K562 (cell line): Measurements from ENCODE around the gene PLEKHN1. TPM values are rescaled to one million over a fixed set of nuclear protein-coding genes. Genes with fewer than 3 reads are reported as not detected.

Experiments used
- ATAC-seq: fragments of 200-7000 bp; cut with Tn5 transposase; 3 replicates; pipeline ENCODE4 v1.9.1; 2020; ENCODE audit warnings: moderate library complexity
- BruUV-seq: library from RNA; stranded (reverse); fragments of 400-500 nt; replicated peaks from 2 replicates; lab custom pipeline; 2021; lab: Mats Ljungman, UMichigan
- CTCF ChIA-PET: fragments of 300-600 bp; formaldehyde crosslinking; extraction: SDS; loops from one replicate; lab custom pipeline; 2021; ENCODE audit warnings: low intra/inter-chr PET ratio; lab: Yijun Ruan, JAX
- POLR2A ChIA-PET: fragments of 300-600, 350-650 bp; sonication (Branson Sonifier 250); formaldehyde crosslinking; extraction: SDS; loops from one replicate; lab custom pipeline; 2021; ENCODE audit warnings: antibody characterized with exemption, inconsistent platforms; lab: Yijun Ruan, JAX
- DNase-seq, 4 experiments: peaks; one replicate each; pipeline versions ENCODE4 v3.0.0 to v3.0.0-alpha.2; 2011 to 2018; ENCODE audit warnings: low spot score in 3 of 4, mixed read lengths in 3 of 4; ENCODE audit errors: extremely low read depth in 1 of 4
- FAIRE-seq: peaks from 2 replicates; lab custom pipeline; 2011; peaks lifted over from hg19 to GRCh38; lab: Jason Lieb, UNC
- H2AFZ ChIP-seq: 2 replicates; pipeline ENCODE4 v1.6.0; 2011; ENCODE audit warnings: low read depth, low read length, control low read depth, inconsistent platforms
- H3K27ac ChIP-seq: fragments of 200-600 bp; 3 replicates; pipeline ENCODE4 v1.8.0; 2011; ENCODE audit warnings: low read depth, mild to moderate bottlenecking, control low read depth, inconsistent platforms, low read length, moderate library complexity, mixed read lengths; ENCODE audit errors: extremely low read depth
- H3K27me3 ChIP-seq, 2 experiments: fragments of 300-600 bp in 1 of 2; 2 replicates in 1 of 2; 3 replicates in 1 of 2; pipeline versions ENCODE4 v1.6.0 to v1.8.0; 2011; ENCODE audit warnings: inconsistent platforms in 2 of 2, low read length in 2 of 2, mild to moderate bottlenecking in 1 of 2, mixed read lengths in 1 of 2, moderate library complexity in 1 of 2; ENCODE audit not compliant: control insufficient read depth in 2 of 2, insufficient read depth in 2 of 2
- H3K36me3 ChIP-seq: fragments of 300-600 bp; 3 replicates; pipeline ENCODE4 v1.8.0; 2011; ENCODE audit warnings: mild to moderate bottlenecking, low read length, inconsistent platforms; ENCODE audit not compliant: control insufficient read depth, insufficient read depth
- H3K4me1 ChIP-seq, 2 experiments: fragments of 200-600 bp in 1 of 2; replicated peaks in 1 of 2; 2 replicates in 1 of 2; 3 replicates in 1 of 2; pipeline versions ENCODE4 v1.5.1 to v1.8.0; 2011; ENCODE audit warnings: inconsistent platforms in 2 of 2, low read length in 2 of 2, mild to moderate bottlenecking in 1 of 2, mixed read lengths in 1 of 2, moderate library complexity in 1 of 2; ENCODE audit not compliant: control insufficient read depth in 2 of 2, insufficient read depth in 2 of 2
- H3K4me2 ChIP-seq: 2 replicates; pipeline ENCODE4 v1.6.1; 2011; ENCODE audit warnings: low read length, control low read depth, inconsistent platforms, mixed read lengths; ENCODE audit not compliant: insufficient read depth
- H3K4me3 ChIP-seq: fragments of 200-600 bp; sonication (generic), shearing (Covaris generic); 2 replicates; pipeline ENCODE4 v1.5.1; 2016; ENCODE audit warnings: control low read depth, inconsistent platforms
- H3K79me2 ChIP-seq: fragments of 200-600 bp; 3 replicates; pipeline ENCODE4 v1.8.0; 2011; ENCODE audit warnings: low read length, inconsistent platforms; ENCODE audit not compliant: control insufficient read depth, insufficient read depth
- H3K9ac ChIP-seq, 2 experiments: 2 replicates each; pipeline versions ENCODE4 v1.6.0 to v1.6.1; 2011; ENCODE audit warnings: low read depth in 2 of 2, low read length in 2 of 2, control low read depth in 1 of 2, inconsistent platforms in 1 of 2, mild to moderate bottlenecking in 1 of 2, mixed read lengths in 1 of 2; ENCODE audit not compliant: insufficient read depth in 1 of 2
- H3K9me1 ChIP-seq: one replicate; pipeline ENCODE4 v1.6.0; 2011; ENCODE audit warnings: inconsistent platforms, mild to moderate bottlenecking, low read length, moderate library complexity; ENCODE audit not compliant: control insufficient read depth, insufficient read depth
- H3K9me3 ChIP-seq: replicated peaks from 2 replicates; pipeline ENCODE4 v1.5.1; 2011; ENCODE audit warnings: low read depth, low read length, inconsistent platforms; ENCODE audit not compliant: control insufficient read depth, insufficient read depth
- H4K20me1 ChIP-seq: replicated peaks from 2 replicates; pipeline ENCODE4 v1.6.1; 2011; ENCODE audit warnings: low read length, inconsistent platforms, mixed read lengths; ENCODE audit not compliant: control insufficient read depth, insufficient read depth
- POLR2A ChIP-seq: fragments of 450-650 bp; conservative IDR thresholded peaks from 2 replicates; pipeline ENCODE4 v1.6.1; 2016
- RBFOX2 ChIP-seq: fragments of 200-400 bp; formaldehyde crosslinking; IDR thresholded peaks from 2 replicates; pipeline ENCODE4 v1.6.1; 2017; ENCODE audit warnings: low read depth, mild to moderate bottlenecking, low read length, moderate library complexity
- SMARCE1 ChIP-seq: fragments of 450-650 bp; IDR thresholded peaks from 2 replicates; pipeline ENCODE4 v1.7.1; 2016; ENCODE audit warnings: mild to moderate bottlenecking
- WGBS: fragments of 100-300 bp; shearing (Covaris generic); methylation state at CpG from one replicate; pipeline ENCODE4 v1.1.6; 2016; ENCODE audit warnings: low coverage, mixed read lengths; ENCODE audit not compliant: insufficient coverage; ENCODE audit errors: missing lambda C conversion rate; 5-methylcytosine and 5-hydroxymethylcytosine counted together
- in situ Hi-C: fragments of 300-500 bp; cut with MboI; formaldehyde crosslinking; loops from 4 replicates; pipeline ENCODE4 v1.15.0; 2018; ENCODE audit warnings: inconsistent platforms, mixed read lengths
- intact Hi-C: fragments of 100-400 bp; cut with micrococcal nuclease; formaldehyde crosslinking; loops from 2 replicates; pipeline ENCODE4 v1.14.2; 2022
- polyA plus RNA-seq, 8 experiments: library from polyadenylated mRNA; depleted of rRNA in 4 of 8; stranded (reverse) in 5 of 8; unstranded in 3 of 8; fragments of >200 nt; fragmentation: Nextera tagmentation in 2 of 8; fragmentation: Illumina TruSeq in 1 of 8; extraction: Ambion mirVana in 2 of 8; extraction: Trizol in 1 of 8; gene quantifications; 2 replicates each; pipeline versions ENCODE4 v1.2.1 to v1.2.3, GENCODE V29; 2011 to 2014; ENCODE audit warnings: inconsistent platforms in 1 of 8, missing spikeins in 1 of 8
- total RNA-seq, 7 experiments: library from RNA; depleted of rRNA in 6 of 7; stranded (reverse); fragments of >200 nt in 6 of 7; fragmentation: Illumina TruSeq in 2 of 7; extraction: Trizol in 2 of 7; gene quantifications; 2 replicates each; pipeline versions ENCODE4 v1.2.1 to v1.2.3, GENCODE V29; 2011 to 2021; ENCODE audit warnings: low replicate concordance in 1 of 7
- TF ChIP-seq, protein P1 (sequence below): sonication (generic); formaldehyde crosslinking; IDR thresholded peaks from 2 replicates; pipeline ENCODE4 v1.8.1; 2023; ENCODE audit warnings: mild to moderate bottlenecking, missing genetic modification reagents

Gene PLEKHN1
- total and polyA plus RNA-seq, 9 of the 15 experiments (the other 6 are each of a cell fraction or from before 2014, with no cell fraction given) = 0.07 to 1.5 (median 0.13) TPM; not detected in 2

GRCh38 chr1:964691-965525, 1.4 kb upstream of the PLEKHN1 start:
- no peak overlapping the region for H3K9ac ChIP-seq
- peaks cover 14% of the 10 kb centered on the region; the same call in 2 of the 3 replicates for H3K79me2 ChIP-seq
- no peak for ATAC-seq
- ChIA-PET POLR2A (interaction anchor here (0.6 to 0.7 kb wide), 2 partner anchors 10 to 27 kb away, joined by 3 read pairs; no protein-coding TSS in a partner anchor), CTCF (no interaction called here)
- FAIRE-seq = no peak
- no peak overlapping the region for H3K4me3 ChIP-seq
- in situ Hi-C loops = no loop called here
- H4K20me1 ChIP-seq = no peaks in the 10 kb centered on the region
- intact Hi-C loops = no loop called here
- H3K9me1 ChIP-seq = no peaks in the 10 kb centered on the region
- TF ChIP-seq RBFOX2 (peak; percentile 37), SMARCE1 (no peak), POLR2A (no peak)
- TF ChIP-seq, protein P1, sequence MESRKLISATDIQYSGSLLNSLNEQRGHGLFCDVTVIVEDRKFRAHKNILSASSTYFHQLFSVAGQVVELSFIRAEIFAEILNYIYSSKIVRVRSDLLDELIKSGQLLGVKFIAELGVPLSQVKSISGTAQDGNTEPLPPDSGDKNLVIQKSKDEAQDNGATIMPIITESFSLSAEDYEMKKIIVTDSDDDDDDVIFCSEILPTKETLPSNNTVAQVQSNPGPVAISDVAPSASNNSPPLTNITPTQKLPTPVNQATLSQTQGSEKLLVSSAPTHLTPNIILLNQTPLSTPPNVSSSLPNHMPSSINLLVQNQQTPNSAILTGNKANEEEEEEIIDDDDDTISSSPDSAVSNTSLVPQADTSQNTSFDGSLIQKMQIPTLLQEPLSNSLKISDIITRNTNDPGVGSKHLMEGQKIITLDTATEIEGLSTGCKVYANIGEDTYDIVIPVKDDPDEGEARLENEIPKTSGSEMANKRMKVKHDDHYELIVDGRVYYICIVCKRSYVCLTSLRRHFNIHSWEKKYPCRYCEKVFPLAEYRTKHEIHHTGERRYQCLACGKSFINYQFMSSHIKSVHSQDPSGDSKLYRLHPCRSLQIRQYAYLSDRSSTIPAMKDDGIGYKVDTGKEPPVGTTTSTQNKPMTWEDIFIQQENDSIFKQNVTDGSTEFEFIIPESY (CRISPR knock-in tag) = peak; percentile 61
- H3K9me3 ChIP-seq = peaks cover 6% of the 10 kb centered on the region
- peaks cover 20 to 74% of the 10 kb centered on the region in 2 experiments for H3K4me1 ChIP-seq
- WGBS = 88% methylated on average over 30 of the region's 51 CpGs
- no TSS peak for BruUV-seq
- DNase-seq = no peak
- H3K4me2 ChIP-seq = no peak overlapping the region
- no peaks in the 10 kb centered on the region; a peak in 1 of 5 replicates for H3K27me3 ChIP-seq
- no peak overlapping the region for H3K27ac ChIP-seq
- H2AFZ ChIP-seq = no peak overlapping the region
- H3K36me3 ChIP-seq = peaks cover 42% of the 10 kb centered on the region; the same call in 2 of the 3 replicates
